Neural cell (in vitro differentiated cells): ENCODE data around the gene AMOTL2. TPM values are rescaled to one million over a fixed set of nuclear protein-coding genes. Genes with fewer than 3 reads are reported as not detected.

Source experiments
- H2AFZ ChIP-seq: fragments of 200-600, 300-800 bp; sonication (generic), shearing (Covaris generic); 2 replicates; pipeline ENCODE4 v1.6.0; 2014; ENCODE audit warnings: low read depth, mild to moderate bottlenecking, antibody characterized with exemption, low read length, moderate library complexity
- H3F3A ChIP-seq: fragments of 200-600 bp; shearing (Covaris generic); 2 replicates; pipeline ENCODE4 v1.6.1; 2016; ENCODE audit warnings: mild to moderate bottlenecking, moderate library complexity, mixed read lengths, antibody characterized with exemption, low read length; ENCODE audit not compliant: insufficient read depth, poor library complexity, severe bottlenecking
- H3K27ac ChIP-seq: fragments of 200-600, 300-800 bp; sonication (generic), shearing (Covaris generic); 2 replicates; pipeline ENCODE4 v1.5.1; 2014; ENCODE audit warnings: mild to moderate bottlenecking, low read length, moderate library complexity
- H3K27me3 ChIP-seq: fragments of 300-800, 200-600 bp; sonication (generic), shearing (Covaris generic); 2 replicates; pipeline ENCODE4 v1.6.0; 2014; ENCODE audit warnings: mild to moderate bottlenecking, low read depth, low read length, moderate library complexity; ENCODE audit not compliant: insufficient read depth
- H3K36me3 ChIP-seq: fragments of 300-800, 200-600 bp; sonication (generic), shearing (Covaris generic); 2 replicates; pipeline ENCODE4 v1.5.1; 2014; ENCODE audit warnings: mild to moderate bottlenecking, antibody characterized with exemption, low read length, moderate library complexity; ENCODE audit not compliant: insufficient read depth
- H3K4me2 ChIP-seq: fragments of 300-800, 200-600 bp; sonication (generic), shearing (Covaris generic); 2 replicates; pipeline ENCODE4 v1.6.0; 2014; ENCODE audit warnings: mild to moderate bottlenecking, low read length
- H3K4me3 ChIP-seq: fragments of 300-800, 200-600 bp; sonication (generic), shearing (Covaris generic); 2 replicates; pipeline ENCODE4 v1.5.1; 2014; ENCODE audit warnings: mild to moderate bottlenecking, low read length, moderate library complexity
- H3K79me2 ChIP-seq: fragments of 200-600 bp; shearing (Covaris generic); replicated peaks from 2 replicates; pipeline ENCODE4 v1.6.0; 2014; ENCODE audit warnings: mild to moderate bottlenecking, low read length, moderate library complexity; ENCODE audit not compliant: insufficient read depth
- H3K9ac ChIP-seq: fragments of 300-800, 200-600 bp; sonication (generic), shearing (Covaris generic); 2 replicates; pipeline ENCODE4 v1.6.1; 2016; ENCODE audit warnings: mild to moderate bottlenecking, low read length, mixed read lengths
- H3K9me2 ChIP-seq: fragments of 200-600 bp; shearing (Covaris generic); 2 replicates; pipeline ENCODE4 v1.6.1; 2016; ENCODE audit warnings: mild to moderate bottlenecking, low read length, mixed read lengths; ENCODE audit not compliant: insufficient read depth
- H3K9me3 ChIP-seq: fragments of 200-600, 300-800 bp; sonication (generic), shearing (Covaris generic); 2 replicates; pipeline ENCODE4 v1.6.1; 2016; ENCODE audit warnings: mild to moderate bottlenecking, mixed run types, low read length, moderate library complexity, mixed read lengths
- H4K20me1 ChIP-seq: fragments of 200-600 bp; shearing (Covaris generic); 2 replicates; pipeline ENCODE4 v1.6.1; 2016; ENCODE audit warnings: mild to moderate bottlenecking, mixed run types; ENCODE audit not compliant: insufficient read depth
- CTCF ChIP-seq: fragments of 450-650 bp; IDR thresholded peaks from 2 replicates; pipeline ENCODE4 v1.5.1; 2014; ENCODE audit warnings: antibody characterized with exemption, mild to moderate bottlenecking, moderate library complexity; ENCODE audit not compliant: poor library complexity, severe bottlenecking
- EP300 ChIP-seq: fragments of 450-650 bp; conservative IDR thresholded peaks from 2 replicates; pipeline ENCODE4 v1.6.1; 2014; ENCODE audit warnings: antibody characterized with exemption, mild to moderate bottlenecking, moderate library complexity; ENCODE audit not compliant: poor library complexity, severe bottlenecking
- EZH2 ChIP-seq: fragments of 200-600, 300-800 bp; shearing (Covaris generic), sonication (generic); IDR thresholded peaks from 2 replicates; pipeline ENCODE4 v1.6.1; 2014; ENCODE audit warnings: antibody characterized with exemption, low read length, borderline replicate concordance, mild to moderate bottlenecking; ENCODE audit not compliant: insufficient read depth, poor library complexity, severe bottlenecking
- MXI1 ChIP-seq: fragments of 450-650 bp; conservative IDR thresholded peaks from 2 replicates; pipeline ENCODE4 v1.6.1; 2014; ENCODE audit warnings: antibody characterized with exemption, mild to moderate bottlenecking; ENCODE audit not compliant: poor library complexity, severe bottlenecking
- POLR2AphosphoS5 ChIP-seq: IDR thresholded peaks from 2 replicates; pipeline ENCODE4 v1.6.1; 2012
- RAD21 ChIP-seq: fragments of 450-650 bp; conservative IDR thresholded peaks from 2 replicates; pipeline ENCODE4 v1.6.1; 2014; ENCODE audit warnings: antibody characterized with exemption, mild to moderate bottlenecking, moderate library complexity
- REST ChIP-seq: IDR thresholded peaks from 2 replicates; pipeline ENCODE4 v1.6.1; 2012; ENCODE audit warnings: borderline replicate concordance
- SMC3 ChIP-seq: fragments of 450-650 bp; conservative IDR thresholded peaks from 2 replicates; pipeline ENCODE4 v1.6.1; 2014; ENCODE audit warnings: antibody characterized with exemption, mild to moderate bottlenecking, moderate library complexity; ENCODE audit not compliant: poor library complexity
- TAF1 ChIP-seq: IDR thresholded peaks from 2 replicates; pipeline ENCODE4 v1.6.1; 2012; ENCODE audit warnings: low read depth
- polyA plus RNA-seq: library from polyadenylated mRNA; depleted of rRNA; stranded (reverse); fragments of >200 nt; gene quantifications from 2 replicates; pipeline ENCODE4 v1.2.3, GENCODE V29; 2014

Gene AMOTL2
- polyA plus RNA-seq, 1 donor from 2014 or later, result 30.1 TPM

DNA sequence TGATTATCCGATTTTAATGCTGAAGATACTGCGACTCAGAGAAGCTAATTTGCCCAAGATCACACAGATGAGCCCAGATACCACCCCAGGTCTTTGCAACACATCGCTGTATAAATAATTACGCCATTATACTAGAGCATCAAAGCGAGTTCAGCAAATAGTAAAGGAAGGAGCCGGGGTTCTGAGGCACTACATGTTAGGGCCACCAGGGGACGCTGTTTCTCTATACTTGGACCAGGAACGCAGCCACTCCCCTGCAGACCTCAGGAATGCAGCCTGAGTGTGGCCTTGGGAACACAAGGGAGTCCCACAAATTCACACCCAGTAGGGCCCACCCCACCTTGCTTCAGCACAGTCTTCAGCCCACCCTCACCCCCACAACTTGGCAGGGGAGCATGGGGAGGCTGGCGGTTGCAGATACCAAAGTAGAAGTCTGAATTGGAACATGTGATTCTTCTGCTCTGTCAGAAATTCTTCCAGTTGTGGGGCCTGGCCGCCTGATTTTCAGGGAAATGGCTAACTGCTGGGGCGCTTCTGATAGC lies 65.8 kb downstream of the AMOTL2 start:
- H4K20me1 ChIP-seq, result no peaks in the 10 kb centered on the region
- H3K9ac ChIP-seq, result no peak overlapping the region
- no peak overlapping the region for H3K4me2 ChIP-seq
- TF ChIP-seq MXI1, result peak; percentile 37
- no peak for TF ChIP-seq EP300
- no peak for TF ChIP-seq REST
- no peak for TF ChIP-seq POLR2AphosphoS5
- TF ChIP-seq SMC3, result peak; percentile 98
- TF ChIP-seq EZH2, result no peak
- peak; percentile 98 for TF ChIP-seq CTCF
- no peak for TF ChIP-seq TAF1
- TF ChIP-seq RAD21, result peak; percentile 97
- H3K36me3 ChIP-seq, result no peaks in the 10 kb centered on the region
- H3K27ac ChIP-seq, result no peak overlapping the region
- H3K79me2 ChIP-seq, result no peaks in the 10 kb centered on the region
- no peaks in the 10 kb centered on the region for H3F3A ChIP-seq
- H3K9me3 ChIP-seq, result no peaks in the 10 kb centered on the region
- H2AFZ ChIP-seq, result peak overlapping the region; percentile 12
- H3K9me2 ChIP-seq, result no peaks in the 10 kb centered on the region
- peaks cover under 1% of the 10 kb centered on the region for H3K27me3 ChIP-seq
- no peak overlapping the region for H3K4me3 ChIP-seq

DNA sequence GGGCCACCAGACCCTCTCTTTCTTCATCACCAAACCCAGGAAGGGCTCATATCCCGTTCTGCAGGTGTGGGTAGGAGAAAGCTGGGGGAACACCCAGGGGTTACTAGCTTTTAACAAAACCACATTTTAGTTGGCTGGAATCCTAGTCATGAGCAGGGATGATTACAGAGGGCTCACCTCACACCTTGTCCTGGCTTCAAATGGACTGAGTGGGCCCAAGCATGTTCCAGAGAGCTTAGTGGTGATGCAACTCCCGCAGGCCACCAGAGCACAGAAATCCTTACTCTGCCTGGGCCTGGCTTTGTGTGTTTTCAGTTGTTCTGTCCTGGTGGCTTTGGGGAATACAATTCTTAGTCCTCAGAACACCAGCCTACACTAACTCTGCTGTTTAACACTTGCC lies 66.8 kb downstream of the AMOTL2 start:
- H3K27ac ChIP-seq, result no peak overlapping the region
- no peaks in the 10 kb centered on the region for H3F3A ChIP-seq
- no peak overlapping the region for H3K4me2 ChIP-seq
- no peak overlapping the region for H2AFZ ChIP-seq
- H3K9ac ChIP-seq, result no peak overlapping the region
- no peaks in the 10 kb centered on the region for H3K79me2 ChIP-seq
- H3K4me3 ChIP-seq, result no peak overlapping the region
- H4K20me1 ChIP-seq, result no peaks in the 10 kb centered on the region
- no peaks in the 10 kb centered on the region for H3K36me3 ChIP-seq
- no peaks in the 10 kb centered on the region for H3K9me2 ChIP-seq
- no peaks in the 10 kb centered on the region for H3K9me3 ChIP-seq
- no peak for TF ChIP-seq RAD21
- no peak for TF ChIP-seq MXI1
- no peak for TF ChIP-seq REST
- no peaks in the 10 kb centered on the region for H3K27me3 ChIP-seq
